ENCODE results near the gene SLC30A3. TPM values are rescaled to one million over a fixed set of nuclear protein-coding genes. Genes with fewer than 3 reads are reported as not detected.

The SLC30A3 gene
- total and polyA plus RNA-seq, 2 of the 4 experiments (the other 2 are of a cell fraction): 0.15 TPM; not detected in 1

GRCh38 chr2:27307545-27308358 lies 44.9 kb upstream of the SLC30A3 start (continued):
- TF ChIP-seq RAD21 (IDR thresholded peaks at IDR 0.05; ENCODE audit: low read length): no peak

GRCh38 chr2:27307287-27307544 lies 44.4 kb upstream of the SLC30A3 start:
- intact Hi-C loops (cut with micrococcal nuclease) (no loop called here), dilution Hi-C loops (cut with HindIII; ENCODE audit: low sequenced_read_pairs, unreplicated experiment) (no loop called here), in situ Hi-C loops (cut with MboI; ENCODE audit: low sequenced_read_pairs) (no loop called here)
- Histone ChIP-seq H3K36me3 (ENCODE audit: control insufficient read depth, insufficient read depth, low read length) (peaks cover 14% of the 10 kb centered on the region), H2AK9ac (replicated peaks; ENCODE audit: low read depth, low read length, poor library complexity) (no peak overlapping the region), H3K14ac (replicated peaks; ENCODE audit: low read depth, low read length) (no peak overlapping the region), H3K9me1 (ENCODE audit: insufficient read depth, low read length) (no peaks in the 10 kb centered on the region; the same call in 1 of the 2 replicates), H3K56ac (ENCODE audit: extremely low read depth, insufficient read depth, low read length) (no peak overlapping the region), H2AFZ (replicated peaks; ENCODE audit: low read length, poor library complexity) (no peak overlapping the region), H3K4me1 (ENCODE audit: control insufficient read depth, insufficient read depth, low read length) (no peaks in the 10 kb centered on the region; the same call in 1 of the 2 replicates), H3K79me1 (ENCODE audit: low read depth in 1 of 2, low read length in 2 of 2) (no peaks in the 10 kb centered on the region), H2AK5ac (ENCODE audit: low read depth, low read length) (no peak overlapping the region), H3K27me3 (ENCODE audit: control insufficient read depth, insufficient read depth, low read length) (peaks cover 41% of the 10 kb centered on the region), H3K4me3 (ENCODE audit: insufficient read depth, low read depth, low read length) (no peak overlapping the region), H4K20me1 (ENCODE audit: insufficient read depth, low read length) (peaks cover 10% of the 10 kb centered on the region), H3K4ac (ENCODE audit: low read depth, low read length) (no peak overlapping the region), H4K8ac (ENCODE audit: low read depth in 2 of 2, low read length in 2 of 2) (no peak overlapping the region), H3K4me2 (ENCODE audit: low read depth, low read length) (no peak overlapping the region), H2BK5ac (ENCODE audit: low read depth, low read length, poor library complexity, severe bottlenecking) (no peak overlapping the region), H3K9ac (ENCODE audit: low read depth, low read length) (no peak overlapping the region), H2BK120ac (ENCODE audit: low read depth, low read length) (no peak overlapping the region), H4K5ac (ENCODE audit: low read depth, low read length) (no peak overlapping the region), H3K27ac (ENCODE audit: insufficient read depth, low read length) (no peak overlapping the region), H3K18ac (ENCODE audit: low read depth, low read length) (no peak overlapping the region), H3K23ac (ENCODE audit: low read depth, low read length) (no peak overlapping the region), H2BK15ac (ENCODE audit: low read depth, low read length) (no peak overlapping the region), H4K91ac (ENCODE audit: insufficient read depth, low read depth, low read length) (no peak overlapping the region), H3K9me3 (ENCODE audit: control insufficient read depth, insufficient read depth, low read length) (no peaks in the 10 kb centered on the region; the same call in 1 of the 2 replicates), H2BK20ac (ENCODE audit: low read depth, low read length) (no peak overlapping the region)
- ChIA-PET POLR2A (ENCODE audit: unreplicated experiment) (interaction anchor here (0.6 kb wide), 1 partner anchor 60 kb away, joined by 3 read pairs; no protein-coding TSS in a partner anchor), CTCF (no interaction called here)
- WGBS, 2 experiments (ENCODE audit: extremely low coverage in 2 of 2, insufficient read length in 1 of 2): 0% methylated on average over 1 of the region's 14 CpGs; no CpG with 5 or more reads in 1 of the 2 experiments
- BruUV-seq (replicated peaks): no TSS peak
- DNase-seq: no peak
- no peak for ATAC-seq (ENCODE audit: low read depth)
- TF ChIP-seq FOS (IDR thresholded peaks at IDR 0.05; ENCODE audit: low read depth, low read length) (no peak), RCOR1 (IDR thresholded peaks at IDR 0.05; ENCODE audit: insufficient replicate concordance, low read length) (no peak), ELK1 (IDR thresholded peaks at IDR 0.05; ENCODE audit: borderline replicate concordance, low read depth, low read length) (no peak), CEBPB (IDR thresholded peaks at IDR 0.05; ENCODE audit: low read depth, low read length) (no peak), RAD21 (IDR thresholded peaks at IDR 0.05; ENCODE audit: low read length) (no peak), POLR2A (IDR thresholded peaks at IDR 0.05; ENCODE audit: low read depth, low read length) (no peak), USF2 (IDR thresholded peaks at IDR 0.05; ENCODE audit: low read depth, low read length) (no peak), CTCF (conservative IDR thresholded peaks at IDR 0.05; ENCODE audit: low read depth, low read length) (no peak), MXI1 (IDR thresholded peaks at IDR 0.05; ENCODE audit: borderline replicate concordance, low read depth, low read length) (no peak), NFE2L2 (IDR thresholded peaks at IDR 0.05; ENCODE audit: low read depth, low read length) (no peak), BHLHE40 (IDR thresholded peaks at IDR 0.05; ENCODE audit: low read depth, low read length) (no peak), SMC3 (IDR thresholded peaks at IDR 0.05; ENCODE audit: low read depth, low read length) (no peak), RFX5 (IDR thresholded peaks at IDR 0.05; ENCODE audit: low read depth, low read length) (no peak)

All from IMR-90 (cell line).